Activated naive CD8-positive, alpha-beta T cell treated with anti-CD3 and anti-CD28 coated beads, Interleukin-2, amount 50 U/mL, for 16 hours (primary cell): ENCODE measurements around the gene PEAK3.

Experiments used
- DNase-seq: peaks from one replicate; pipeline ENCODE4 v3.0.0-alpha.2; 2020; ENCODE audit warnings: low read depth, low spot score

The PEAK3 gene

DNA sequence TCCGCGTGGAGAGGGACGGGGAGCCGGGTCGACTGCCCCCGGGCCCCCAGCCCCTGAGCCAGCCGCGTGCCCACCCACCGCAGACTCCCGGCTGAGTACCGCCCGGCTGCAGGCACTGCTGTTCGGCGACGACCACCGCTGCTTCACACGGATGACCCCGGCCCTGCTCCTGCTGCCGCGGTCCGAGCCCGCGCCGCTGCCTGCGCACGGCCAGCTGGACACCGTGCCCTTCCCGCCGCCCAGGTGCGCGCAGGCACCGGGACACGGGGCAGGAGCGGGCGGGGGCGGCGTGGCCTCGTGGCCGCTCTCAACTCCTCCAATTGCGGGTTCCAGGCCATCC, 31.2 kb downstream of the PEAK3 start:
- DNase-seq: no peak

DNA sequence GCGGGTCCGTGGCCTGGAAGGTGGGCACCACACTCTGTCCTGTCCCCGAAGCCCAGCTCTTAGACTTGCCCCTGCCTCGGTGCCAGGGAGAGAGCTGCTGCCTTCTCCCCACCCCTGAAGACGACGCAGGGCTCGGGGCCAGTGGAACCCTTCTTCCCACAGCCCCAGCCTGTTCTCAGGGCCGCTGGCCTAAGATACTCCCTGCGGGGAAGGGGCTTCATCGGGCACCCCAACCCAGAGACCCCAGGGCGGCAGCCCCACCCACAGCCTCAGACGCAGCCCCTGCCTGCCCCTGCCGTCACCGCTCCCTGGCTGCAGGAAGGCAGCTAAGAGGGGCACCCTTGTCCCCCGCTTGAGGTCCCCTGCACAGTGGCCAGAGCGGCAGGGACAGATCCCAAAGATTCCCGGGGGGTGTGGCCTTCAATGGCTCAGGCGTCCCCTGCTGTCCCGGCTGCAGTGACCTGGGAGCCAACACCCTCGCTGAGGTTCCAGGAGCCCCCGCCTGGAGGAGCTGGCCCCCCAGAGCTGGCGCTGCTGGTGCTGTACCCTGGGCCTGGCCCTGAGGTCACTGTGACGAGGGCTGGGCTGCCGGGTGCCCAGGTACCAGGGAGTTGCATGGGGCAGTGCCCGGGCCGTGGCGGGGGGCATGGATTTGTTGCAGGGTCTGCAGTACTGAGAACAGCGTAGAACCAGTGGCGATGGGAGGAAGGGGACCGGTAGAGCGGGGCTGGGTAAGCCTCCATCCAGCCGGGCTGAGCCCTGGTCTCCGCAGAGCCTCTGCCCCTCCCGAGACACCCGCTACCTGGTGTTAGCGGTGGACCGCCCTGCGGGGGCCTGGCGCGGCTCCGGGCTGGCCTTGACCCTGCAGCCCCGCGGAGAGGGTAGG, 31.9 kb downstream of the PEAK3 start:
- DNase-seq: no peak

DNA sequence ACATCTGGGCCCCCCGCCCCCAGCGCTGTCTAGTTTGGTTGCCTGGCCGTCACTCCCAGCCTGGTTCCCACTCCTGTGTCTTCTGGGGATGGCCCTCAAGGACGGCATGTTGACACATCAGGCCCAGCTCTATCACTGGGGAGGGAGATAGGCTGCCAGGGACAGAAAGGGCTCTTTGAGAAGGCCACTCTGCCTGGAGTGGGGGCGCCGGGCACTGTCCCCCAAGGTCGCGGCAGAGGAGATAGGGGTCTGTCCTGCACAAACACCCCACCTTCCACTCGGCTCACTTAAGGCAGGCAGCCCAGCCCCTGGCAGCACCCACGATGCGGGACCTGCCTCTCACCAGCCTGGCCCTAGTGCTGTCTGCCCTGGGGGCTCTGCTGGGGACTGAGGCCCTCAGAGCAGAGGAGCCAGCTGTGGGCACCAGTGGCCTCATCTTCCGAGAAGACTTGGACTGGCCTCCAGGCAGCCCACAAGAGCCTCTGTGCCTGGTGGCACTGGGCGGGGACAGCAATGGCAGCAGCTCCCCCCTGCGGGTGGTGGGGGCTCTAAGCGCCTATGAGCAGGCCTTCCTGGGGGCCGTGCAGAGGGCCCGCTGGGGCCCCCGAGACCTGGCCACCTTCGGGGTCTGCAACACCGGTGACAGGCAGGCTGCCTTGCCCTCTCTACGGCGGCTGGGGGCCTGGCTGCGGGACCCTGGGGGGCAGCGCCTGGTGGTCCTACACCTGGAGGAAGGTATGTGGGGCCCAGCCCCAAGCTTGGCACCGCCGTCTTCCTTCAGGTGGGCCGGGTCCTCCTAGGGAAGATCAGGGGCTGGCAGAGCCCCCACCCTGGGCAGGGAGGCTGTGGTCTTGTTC, 32.7 kb downstream of the PEAK3 start, which contains the start of gene AMH:
Gene AMH, plus strand, starts transcription at position 314 of the 857 bp plus-strand sequence. Its CDS starts 10 bp downstream, at position 324.
- no peak for DNase-seq

GRCh38 chr19:2248136-2249009, 33.6 kb downstream of the PEAK3 start:
- DNase-seq: no peak

GRCh38 chr19:2247433-2248101, 34.4 kb downstream of the PEAK3 start:
- no peak for DNase-seq

- DNase-seq: no peak
Observed at GRCh38 chr19:2246801-2247361, 35.1 kb downstream of the PEAK3 start.

- no peak for DNase-seq
Observed at GRCh38 chr19:2246014-2246620, 35.9 kb downstream of the PEAK3 start.

DNA sequence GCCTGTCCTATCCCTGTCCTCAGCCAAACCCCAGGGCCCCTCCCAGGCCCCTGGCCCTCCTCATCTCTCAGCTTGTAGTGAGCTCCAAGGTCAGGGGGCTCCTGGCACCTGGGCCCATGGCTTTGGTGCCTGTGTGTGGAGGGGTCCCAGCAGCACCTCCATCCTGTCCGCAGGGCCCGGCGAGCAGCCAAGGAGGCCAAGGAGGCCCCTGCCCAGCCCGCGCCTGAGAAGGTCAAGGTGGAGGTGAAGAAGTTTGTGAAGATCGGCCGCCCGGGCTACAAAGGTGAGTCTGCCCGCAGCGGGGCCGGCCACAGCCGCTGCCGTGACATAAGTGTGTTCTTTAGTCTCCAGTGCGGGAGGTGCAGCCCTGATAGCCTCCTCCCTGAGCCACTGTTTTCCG, 36.7 kb downstream of the PEAK3 start:
- no peak for DNase-seq

DNA sequence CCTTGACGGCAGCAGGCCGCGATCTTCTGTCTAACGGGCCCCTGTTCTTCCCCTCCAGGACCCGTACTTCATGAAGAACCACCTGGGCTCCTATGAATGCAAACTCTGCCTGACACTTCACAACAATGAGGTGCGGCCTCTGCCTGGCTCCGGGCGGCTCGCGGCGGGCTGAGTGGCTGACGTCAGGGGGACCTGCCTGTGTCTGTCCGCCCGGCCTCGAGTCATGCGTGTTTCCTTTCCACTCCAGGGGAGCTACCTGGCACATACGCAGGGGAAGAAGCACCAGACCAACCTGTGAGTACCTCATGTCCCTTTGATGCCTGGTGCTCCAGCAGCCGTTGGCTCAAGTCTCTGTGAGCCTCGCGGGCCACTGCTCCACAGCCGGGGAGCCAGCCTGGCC, 37.5 kb downstream of the PEAK3 start:
- DNase-seq: no peak

DNA sequence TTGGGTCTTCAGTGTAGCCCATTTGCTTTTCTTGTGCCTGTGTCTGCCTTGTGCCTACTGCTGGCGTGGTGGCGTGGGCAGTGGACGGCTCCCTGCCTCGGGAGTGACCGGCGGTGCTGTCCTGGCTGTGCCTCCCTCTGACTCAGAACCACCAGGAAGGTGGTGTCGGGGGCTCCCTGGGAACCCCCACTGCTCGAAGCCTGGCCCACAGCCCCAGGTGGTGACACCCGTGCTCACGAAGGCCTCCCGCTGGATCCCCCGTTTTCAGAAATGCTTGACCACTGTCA, 37.9 kb downstream of the PEAK3 start:
- DNase-seq: no peak

- DNase-seq: no peak
Observed at GRCh38 chr19:2243274-2244124, 38.5 kb downstream of the PEAK3 start.

DNA sequence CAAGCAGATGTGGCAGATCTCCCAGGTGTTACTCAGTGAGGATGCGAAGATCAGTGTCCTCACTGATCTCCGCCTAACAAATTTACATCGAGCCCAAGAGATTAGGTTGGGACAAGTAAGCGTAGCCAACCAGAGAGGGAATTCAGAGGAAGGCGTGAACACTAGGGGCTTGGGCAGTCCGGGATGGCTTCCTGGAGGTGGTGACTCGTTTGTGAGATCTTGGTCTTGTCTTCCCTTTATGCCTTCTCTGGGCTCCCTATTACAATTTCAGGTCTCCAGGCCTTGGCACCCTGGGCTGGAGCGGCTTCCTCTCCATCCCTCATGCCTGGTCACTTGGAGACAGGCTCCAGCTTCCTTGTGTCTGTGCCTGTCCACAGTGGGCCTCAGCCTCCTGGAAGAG, 39.2 kb downstream of the PEAK3 start:
- no peak for DNase-seq

DNA sequence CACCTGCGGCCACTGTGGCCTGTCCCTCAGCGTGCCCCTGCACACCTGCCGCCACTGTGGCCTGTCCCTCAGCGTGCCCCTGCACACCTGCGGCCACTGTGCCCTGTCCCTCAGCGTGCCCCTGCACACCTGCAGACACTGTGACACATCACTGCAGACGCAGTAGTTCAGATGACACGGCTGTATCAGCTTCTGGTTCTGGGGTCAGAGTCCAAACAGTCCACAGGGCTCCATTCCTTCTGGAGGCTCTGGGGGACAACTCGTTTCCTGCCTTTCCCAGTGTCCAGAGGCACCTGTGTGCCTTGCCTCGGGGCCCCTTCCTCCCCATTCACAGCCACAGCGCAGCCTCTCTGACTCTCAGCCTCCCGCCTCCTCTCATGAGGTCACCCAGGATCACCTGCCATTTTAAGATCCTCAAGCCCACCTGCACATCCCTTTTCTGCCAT, 39.9 kb downstream of the PEAK3 start:
- DNase-seq: no peak

DNA sequence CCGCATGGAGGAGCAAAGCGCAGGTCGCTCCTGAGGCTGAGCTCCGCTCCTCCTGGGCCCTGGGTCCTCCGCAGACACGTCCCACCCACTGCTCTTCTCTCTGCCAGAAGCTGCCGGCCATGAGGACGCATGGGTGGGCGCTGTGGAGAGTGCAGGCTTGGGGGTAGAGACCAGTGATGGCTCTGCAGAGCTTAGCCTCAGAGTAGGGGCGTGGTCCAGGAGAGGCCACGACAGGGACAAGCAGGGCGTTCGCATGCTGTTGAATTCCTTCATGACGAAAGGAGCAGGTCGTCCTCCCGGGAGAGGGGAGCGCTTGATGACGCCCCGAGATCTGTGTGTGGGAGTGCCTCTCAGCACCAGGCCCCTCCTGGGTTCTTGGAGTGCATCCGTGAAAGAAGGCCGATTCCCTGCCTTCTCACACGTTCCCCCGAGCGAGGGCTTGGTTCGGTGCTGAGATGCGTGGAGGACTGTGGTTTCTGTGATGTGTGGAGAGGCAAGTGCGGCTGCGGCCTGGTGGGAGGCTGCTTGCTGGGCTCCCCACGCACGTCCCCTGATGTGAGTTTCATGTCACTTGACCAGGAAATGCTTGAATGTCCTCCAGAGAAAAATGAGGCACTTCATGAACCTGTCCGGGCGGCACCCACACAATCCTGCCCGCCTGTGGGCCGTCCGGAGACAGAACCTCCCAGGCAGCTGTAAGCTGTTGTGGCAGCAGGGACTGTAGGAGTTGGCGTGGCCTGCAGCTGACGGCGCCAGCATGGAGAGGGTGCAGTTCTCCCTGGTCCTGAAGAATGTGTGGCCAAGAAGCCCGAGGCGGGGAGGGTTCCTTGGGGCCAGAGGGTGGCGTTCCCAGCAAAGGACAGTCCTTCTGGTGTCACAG, 40.9 kb downstream of the PEAK3 start:
- no peak for DNase-seq

DNA sequence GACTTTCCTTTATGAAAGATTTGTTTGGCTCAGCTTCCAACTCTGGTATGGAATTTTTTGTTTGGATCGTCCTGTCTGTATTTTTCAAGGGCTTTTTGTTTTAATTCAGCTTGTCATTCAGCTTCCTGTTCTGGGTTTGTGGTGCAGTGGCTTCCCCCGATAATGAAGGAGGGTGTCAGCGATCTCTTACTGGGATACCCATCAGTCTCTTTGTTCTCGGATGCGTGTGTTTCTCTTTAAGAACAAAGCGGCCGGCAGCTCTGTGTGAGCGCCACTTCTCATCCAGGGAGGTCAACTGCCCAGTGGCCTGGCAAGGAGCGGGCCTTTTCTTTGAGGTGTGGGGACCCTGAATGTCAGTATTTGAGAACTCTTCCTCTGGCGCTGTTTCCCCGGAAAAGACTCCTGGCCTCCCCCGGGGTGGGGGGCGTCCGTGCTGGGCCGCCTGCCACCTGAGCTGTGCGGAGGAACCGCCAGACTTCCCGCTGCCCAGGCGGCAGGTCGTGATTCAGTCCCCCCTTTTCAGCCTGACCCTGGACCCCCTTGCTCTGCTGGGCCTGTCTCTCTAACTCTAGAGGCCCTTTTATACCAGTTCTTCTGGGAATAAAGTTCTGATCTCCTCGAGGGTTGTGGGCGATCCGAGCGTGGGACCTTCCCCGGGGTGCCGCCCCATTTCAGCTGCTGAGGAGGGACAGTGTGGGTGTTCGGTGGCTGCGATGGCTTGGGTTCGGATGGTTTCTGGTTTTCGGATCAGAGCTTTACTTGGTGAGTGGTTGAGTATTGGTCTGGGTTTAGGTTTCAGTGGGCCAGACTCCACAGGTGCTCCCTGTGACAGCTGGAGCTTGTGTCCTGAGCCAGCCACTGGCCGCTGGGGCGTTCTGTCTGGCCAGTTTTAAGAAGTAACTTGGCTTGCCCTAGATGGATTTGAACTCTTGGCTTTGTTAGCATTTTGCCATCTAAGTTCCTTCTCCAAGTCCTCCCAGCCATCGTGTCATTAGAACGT, 41.9 kb downstream of the PEAK3 start:
- no peak for DNase-seq

DNA sequence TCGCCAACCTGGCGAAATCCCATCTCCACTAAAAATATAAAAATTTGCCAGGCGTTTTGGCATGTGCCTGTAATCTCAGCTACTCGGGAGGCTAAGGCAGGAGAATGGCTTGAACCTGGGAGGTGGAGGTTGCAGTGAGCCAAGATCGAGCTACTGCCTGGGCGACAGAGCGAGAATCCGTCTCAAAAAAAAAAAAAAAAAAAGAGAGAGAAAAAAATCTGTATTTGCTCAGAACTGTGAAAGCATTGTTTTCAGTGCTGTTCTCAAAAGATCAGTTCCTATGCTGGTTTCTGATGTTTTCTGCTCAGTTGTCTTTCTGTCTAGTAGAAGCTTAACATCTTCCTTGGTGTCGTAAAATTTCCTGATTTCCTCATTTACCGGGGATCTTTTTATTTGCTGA, 42.8 kb downstream of the PEAK3 start:
- no peak for DNase-seq

DNA sequence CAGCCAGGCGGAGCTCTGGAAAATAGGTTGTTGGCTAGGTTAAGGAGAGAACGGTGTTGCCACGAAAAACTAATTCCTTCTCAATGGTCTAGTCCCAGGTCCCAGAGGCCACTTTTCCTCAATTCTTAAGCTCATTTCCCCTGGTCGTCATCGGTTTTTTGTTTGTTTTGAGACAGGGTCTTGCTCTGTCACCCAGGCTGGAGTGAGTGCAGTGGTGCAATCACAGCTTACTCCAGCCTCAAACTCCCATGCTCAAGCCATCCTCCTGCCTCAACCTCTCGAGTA, 44.2 kb downstream of the PEAK3 start:
- no peak for DNase-seq
